K562 (cell line): ENCODE data around the gene PSMD11. TPM values are rescaled to one million over a fixed set of nuclear protein-coding genes. Genes with fewer than 3 reads are reported as not detected.

ENCODE experiments used
- ATAC-seq: fragments of 200-7000 bp; cut with Tn5 transposase; 3 replicates; pipeline ENCODE4 v1.9.1; 2020; ENCODE audit warnings: moderate library complexity
- BruUV-seq: library from RNA; stranded (reverse); fragments of 400-500 nt; replicated peaks from 2 replicates; lab custom pipeline; 2021; lab: Mats Ljungman, UMichigan
- CTCF ChIA-PET: fragments of 300-600 bp; formaldehyde crosslinking; extraction: SDS; loops from one replicate; lab custom pipeline; 2021; ENCODE audit warnings: low intra/inter-chr PET ratio; lab: Yijun Ruan, JAX
- POLR2A ChIA-PET: fragments of 300-600, 350-650 bp; sonication (Branson Sonifier 250); formaldehyde crosslinking; extraction: SDS; loops from one replicate; lab custom pipeline; 2021; ENCODE audit warnings: antibody characterized with exemption, inconsistent platforms; lab: Yijun Ruan, JAX
- DNase-seq, 4 experiments: peaks; one replicate each; pipeline versions ENCODE4 v3.0.0 to v3.0.0-alpha.2; 2011 to 2018; ENCODE audit warnings: low spot score in 3 of 4, mixed read lengths in 3 of 4; ENCODE audit errors: extremely low read depth in 1 of 4
- FAIRE-seq: peaks from 2 replicates; lab custom pipeline; 2011; peaks lifted over from hg19 to GRCh38; lab: Jason Lieb, UNC
- H2AFZ ChIP-seq: 2 replicates; pipeline ENCODE4 v1.6.0; 2011; ENCODE audit warnings: low read depth, low read length, control low read depth, inconsistent platforms
- H3K27ac ChIP-seq: fragments of 200-600 bp; 3 replicates; pipeline ENCODE4 v1.8.0; 2011; ENCODE audit warnings: low read depth, mild to moderate bottlenecking, control low read depth, inconsistent platforms, low read length, moderate library complexity, mixed read lengths; ENCODE audit errors: extremely low read depth
- H3K27me3 ChIP-seq, 2 experiments: fragments of 300-600 bp in 1 of 2; 2 replicates in 1 of 2; 3 replicates in 1 of 2; pipeline versions ENCODE4 v1.6.0 to v1.8.0; 2011; ENCODE audit warnings: inconsistent platforms in 2 of 2, low read length in 2 of 2, mild to moderate bottlenecking in 1 of 2, mixed read lengths in 1 of 2, moderate library complexity in 1 of 2; ENCODE audit not compliant: control insufficient read depth in 2 of 2, insufficient read depth in 2 of 2
- H3K36me3 ChIP-seq: fragments of 300-600 bp; 3 replicates; pipeline ENCODE4 v1.8.0; 2011; ENCODE audit warnings: mild to moderate bottlenecking, low read length, inconsistent platforms; ENCODE audit not compliant: control insufficient read depth, insufficient read depth
- H3K4me1 ChIP-seq, 2 experiments: fragments of 200-600 bp in 1 of 2; replicated peaks in 1 of 2; 2 replicates in 1 of 2; 3 replicates in 1 of 2; pipeline versions ENCODE4 v1.5.1 to v1.8.0; 2011; ENCODE audit warnings: inconsistent platforms in 2 of 2, low read length in 2 of 2, mild to moderate bottlenecking in 1 of 2, mixed read lengths in 1 of 2, moderate library complexity in 1 of 2; ENCODE audit not compliant: control insufficient read depth in 2 of 2, insufficient read depth in 2 of 2
- H3K4me2 ChIP-seq: 2 replicates; pipeline ENCODE4 v1.6.1; 2011; ENCODE audit warnings: low read length, control low read depth, inconsistent platforms, mixed read lengths; ENCODE audit not compliant: insufficient read depth
- H3K4me3 ChIP-seq: fragments of 200-600 bp; sonication (generic), shearing (Covaris generic); 2 replicates; pipeline ENCODE4 v1.5.1; 2016; ENCODE audit warnings: control low read depth, inconsistent platforms
- H3K79me2 ChIP-seq: fragments of 200-600 bp; 3 replicates; pipeline ENCODE4 v1.8.0; 2011; ENCODE audit warnings: low read length, inconsistent platforms; ENCODE audit not compliant: control insufficient read depth, insufficient read depth
- H3K9ac ChIP-seq, 2 experiments: 2 replicates each; pipeline versions ENCODE4 v1.6.0 to v1.6.1; 2011; ENCODE audit warnings: low read depth in 2 of 2, low read length in 2 of 2, control low read depth in 1 of 2, inconsistent platforms in 1 of 2, mild to moderate bottlenecking in 1 of 2, mixed read lengths in 1 of 2; ENCODE audit not compliant: insufficient read depth in 1 of 2
- H3K9me1 ChIP-seq: one replicate; pipeline ENCODE4 v1.6.0; 2011; ENCODE audit warnings: inconsistent platforms, mild to moderate bottlenecking, low read length, moderate library complexity; ENCODE audit not compliant: control insufficient read depth, insufficient read depth
- H3K9me3 ChIP-seq: replicated peaks from 2 replicates; pipeline ENCODE4 v1.5.1; 2011; ENCODE audit warnings: low read depth, low read length, inconsistent platforms; ENCODE audit not compliant: control insufficient read depth, insufficient read depth
- H4K20me1 ChIP-seq: replicated peaks from 2 replicates; pipeline ENCODE4 v1.6.1; 2011; ENCODE audit warnings: low read length, inconsistent platforms, mixed read lengths; ENCODE audit not compliant: control insufficient read depth, insufficient read depth
- EHMT2 ChIP-seq: fragments of 450-650 bp; IDR thresholded peaks from 2 replicates; pipeline ENCODE4 v1.6.1; 2018; ENCODE audit warnings: antibody characterized with exemption
- FOXJ3 ChIP-seq: sonication (generic); formaldehyde crosslinking; IDR thresholded peaks from 2 replicates; pipeline ENCODE4 v1.4.0; 2020; ENCODE audit warnings: mild to moderate bottlenecking, missing genetic modification reagents
- PRMT5 ChIP-seq: sonication (generic); formaldehyde crosslinking; IDR thresholded peaks from 2 replicates; pipeline ENCODE4 v1.5.0; 2020; ENCODE audit warnings: missing genetic modification reagents
- ZFP36 ChIP-seq: fragments of 150-350 bp; IDR thresholded peaks from 2 replicates; pipeline ENCODE4 v1.6.1; 2018; ENCODE audit warnings: low read length, low read depth; ENCODE audit not compliant: partially characterized antibody
- ZNF3 ChIP-seq: fragments of 250-450 bp; sonication (Bioruptor Pico); IDR thresholded peaks from 2 replicates; pipeline ENCODE4 v1.5.0; 2021; ENCODE audit warnings: mild to moderate bottlenecking, moderate library complexity
- WGBS: fragments of 100-300 bp; shearing (Covaris generic); methylation state at CpG from one replicate; pipeline ENCODE4 v1.1.6; 2016; ENCODE audit warnings: low coverage, mixed read lengths; ENCODE audit not compliant: insufficient coverage; ENCODE audit errors: missing lambda C conversion rate; 5-methylcytosine and 5-hydroxymethylcytosine counted together
- in situ Hi-C: fragments of 300-500 bp; cut with MboI; formaldehyde crosslinking; loops from 4 replicates; pipeline ENCODE4 v1.15.0; 2018; ENCODE audit warnings: inconsistent platforms, mixed read lengths
- intact Hi-C: fragments of 100-400 bp; cut with micrococcal nuclease; formaldehyde crosslinking; loops from 2 replicates; pipeline ENCODE4 v1.14.2; 2022
- polyA plus RNA-seq, 8 experiments: library from polyadenylated mRNA; depleted of rRNA in 4 of 8; stranded (reverse) in 5 of 8; unstranded in 3 of 8; fragments of >200 nt; fragmentation: Nextera tagmentation in 2 of 8; fragmentation: Illumina TruSeq in 1 of 8; extraction: Ambion mirVana in 2 of 8; extraction: Trizol in 1 of 8; gene quantifications; 2 replicates each; pipeline versions ENCODE4 v1.2.1 to v1.2.3, GENCODE V29; 2011 to 2014; ENCODE audit warnings: inconsistent platforms in 1 of 8, missing spikeins in 1 of 8
- total RNA-seq, 7 experiments: library from RNA; depleted of rRNA in 6 of 7; stranded (reverse); fragments of >200 nt in 6 of 7; fragmentation: Illumina TruSeq in 2 of 7; extraction: Trizol in 2 of 7; gene quantifications; 2 replicates each; pipeline versions ENCODE4 v1.2.1 to v1.2.3, GENCODE V29; 2011 to 2021; ENCODE audit warnings: low replicate concordance in 1 of 7
- TF ChIP-seq, protein P1 (sequence below): fragments of 250-450 bp; sonication (Bioruptor Pico); IDR thresholded peaks from 2 replicates; pipeline ENCODE4 v1.5.0; 2021; ENCODE audit warnings: mild to moderate bottlenecking, moderate library complexity
- TF ChIP-seq, protein P2 (sequence below), 3 experiments: fragments of 200-800 bp in 1 of 3; fragments of 250-450 bp in 1 of 3; fragments of 450-650 bp in 1 of 3; sonication (Bioruptor Pico) in 1 of 3; sonication (Bioruptor generic) in 1 of 3; formaldehyde crosslinking in 1 of 3; IDR thresholded peaks; 2 replicates each; pipeline versions ENCODE4 v1.6.1 to v1.8.0; 2016 to 2022; ENCODE audit warnings: mild to moderate bottlenecking in 2 of 3, missing genetic modification characterization in 2 of 3, missing compliant biosample characterization in 1 of 3, moderate library complexity in 1 of 3

PSMD11 gene
- total and polyA plus RNA-seq, 9 of the 15 experiments (the other 6 are each of a cell fraction or from before 2014, with no cell fraction given), result 104 to 378 (median 158) TPM

DNA sequence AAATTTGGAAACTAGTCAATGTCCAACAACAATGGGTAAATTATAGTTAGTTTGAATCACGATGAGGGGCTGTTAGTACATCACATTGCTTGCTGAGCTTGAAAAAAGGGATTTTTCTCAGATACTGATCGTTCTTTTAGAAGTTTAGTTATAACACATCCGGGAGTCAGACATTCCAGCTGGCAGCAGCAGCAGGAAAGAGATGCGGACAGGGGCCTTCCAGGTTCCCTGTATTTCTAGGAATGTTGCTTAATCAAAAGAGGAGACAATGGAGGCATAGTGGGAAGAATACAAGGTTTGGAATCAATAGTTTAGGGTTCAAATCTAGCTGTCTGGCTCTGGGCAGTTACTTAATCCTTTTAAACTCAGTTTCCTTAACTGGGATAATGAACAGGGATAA lies 70.3 kb downstream of the PSMD11 start:
- Histone ChIP-seq H3K27ac (no peak overlapping the region), H3K9me1 (no peaks in the 10 kb centered on the region), H3K27me3 (no peaks in the 10 kb centered on the region), H2AFZ (no peak overlapping the region), H4K20me1 (no peaks in the 10 kb centered on the region), H3K79me2 (no peaks in the 10 kb centered on the region), H3K4me2 (no peak overlapping the region), H3K4me1 (peaks cover 0 to 4% of the 10 kb centered on the region in 2 experiments; a peak in 1 of 5 replicates), H3K9ac (no peak overlapping the region), H3K4me3 (no peak overlapping the region), H3K36me3 (no peaks in the 10 kb centered on the region), H3K9me3 (no peaks in the 10 kb centered on the region)
- POLR2A ChIA-PET, result no interaction called here
- CTCF ChIA-PET, result no interaction called here
- BruUV-seq, result no TSS peak
- in situ Hi-C loops, result no loop called here
- FAIRE-seq (no peak), ATAC-seq (no peak), DNase-seq (no peak)
- WGBS, result 57% methylated on average over 4 of the region's 4 CpGs
- intact Hi-C loops, result no loop called here
- TF ChIP-seq ZFP36, result no peak
- no peak for TF ChIP-seq PRMT5 (CRISPR knock-in tag)
- TF ChIP-seq ZNF3 (CRISPR knock-in tag), result no peak
- TF ChIP-seq FOXJ3 (CRISPR knock-in tag), result no peak
- TF ChIP-seq, protein P1, sequence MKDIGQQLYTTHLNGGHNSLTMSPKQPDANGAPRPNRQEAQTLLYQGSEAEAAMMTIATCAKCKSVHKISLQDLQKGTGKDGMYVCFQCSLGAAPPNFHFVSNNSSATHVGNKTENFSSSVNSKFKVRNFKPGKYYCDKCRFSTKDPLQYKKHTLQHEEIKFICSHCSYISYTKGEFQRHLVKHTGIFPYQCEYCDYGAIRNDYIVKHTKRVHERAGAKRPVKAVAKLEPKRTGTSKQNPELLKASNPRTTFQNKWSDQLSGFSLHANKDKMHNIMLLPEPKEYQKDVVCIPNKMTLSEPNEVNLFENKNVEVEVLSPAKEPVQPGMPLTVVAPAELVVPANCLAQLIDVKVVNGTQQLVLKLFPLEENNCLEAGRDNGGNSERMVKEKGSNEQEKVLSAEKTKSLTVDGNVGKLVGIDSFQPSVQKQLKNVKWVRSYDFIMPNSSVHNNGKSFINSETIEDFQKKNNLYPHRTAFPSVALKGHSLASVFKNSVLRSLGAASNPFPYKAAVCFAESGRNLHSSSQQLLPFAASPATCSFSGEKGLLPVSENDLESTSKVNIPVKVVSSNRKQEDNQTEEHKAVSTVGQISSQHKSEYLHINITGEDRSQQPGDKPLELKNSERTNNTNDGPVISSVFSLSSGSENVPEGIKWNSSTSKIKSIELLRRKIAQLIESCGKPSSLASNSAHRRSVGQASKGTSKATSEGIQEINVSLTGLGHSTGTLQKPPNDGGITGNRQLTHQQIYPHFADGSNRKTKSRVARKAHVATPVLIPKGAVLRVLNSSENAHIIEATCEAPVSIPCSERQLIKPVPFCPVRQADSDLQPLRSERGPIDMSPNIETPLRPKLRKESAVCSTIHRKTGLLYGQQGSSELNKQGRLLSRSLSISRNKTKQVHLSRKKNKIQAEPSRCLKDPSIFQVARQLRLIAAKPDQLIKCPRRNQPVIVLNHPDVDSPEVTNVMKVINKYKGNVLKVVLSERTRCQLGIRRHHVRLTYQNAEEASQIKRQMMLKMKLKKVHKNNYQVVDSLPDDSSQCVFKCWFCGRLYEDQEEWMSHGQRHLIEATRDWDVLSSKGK (CRISPR knock-in tag), result no peak
- TF ChIP-seq, protein P2, sequence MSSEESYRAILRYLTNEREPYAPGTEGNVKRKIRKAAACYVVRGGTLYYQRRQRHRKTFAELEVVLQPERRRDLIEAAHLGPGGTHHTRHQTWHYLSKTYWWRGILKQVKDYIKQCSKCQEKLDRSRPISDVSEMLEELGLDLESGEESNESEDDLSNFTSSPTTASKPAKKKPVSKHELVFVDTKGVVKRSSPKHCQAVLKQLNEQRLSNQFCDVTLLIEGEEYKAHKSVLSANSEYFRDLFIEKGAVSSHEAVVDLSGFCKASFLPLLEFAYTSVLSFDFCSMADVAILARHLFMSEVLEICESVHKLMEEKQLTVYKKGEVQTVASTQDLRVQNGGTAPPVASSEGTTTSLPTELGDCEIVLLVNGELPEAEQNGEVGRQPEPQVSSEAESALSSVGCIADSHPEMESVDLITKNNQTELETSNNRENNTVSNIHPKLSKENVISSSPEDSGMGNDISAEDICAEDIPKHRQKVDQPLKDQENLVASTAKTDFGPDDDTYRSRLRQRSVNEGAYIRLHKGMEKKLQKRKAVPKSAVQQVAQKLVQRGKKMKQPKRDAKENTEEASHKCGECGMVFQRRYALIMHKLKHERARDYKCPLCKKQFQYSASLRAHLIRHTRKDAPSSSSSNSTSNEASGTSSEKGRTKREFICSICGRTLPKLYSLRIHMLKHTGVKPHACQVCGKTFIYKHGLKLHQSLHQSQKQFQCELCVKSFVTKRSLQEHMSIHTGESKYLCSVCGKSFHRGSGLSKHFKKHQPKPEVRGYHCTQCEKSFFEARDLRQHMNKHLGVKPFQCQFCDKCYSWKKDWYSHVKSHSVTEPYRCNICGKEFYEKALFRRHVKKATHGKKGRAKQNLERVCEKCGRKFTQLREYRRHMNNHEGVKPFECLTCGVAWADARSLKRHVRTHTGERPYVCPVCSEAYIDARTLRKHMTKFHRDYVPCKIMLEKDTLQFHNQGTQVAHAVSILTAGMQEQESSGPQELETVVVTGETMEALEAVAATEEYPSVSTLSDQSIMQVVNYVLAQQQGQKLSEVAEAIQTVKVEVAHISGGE (CRISPR knock-in tag; IDR thresholded peaks at IDR 0.05), result no peak
- TF ChIP-seq EHMT2, result no peak
